NOMO-1 (cell line): ENCODE measurements around the gene PPP6R1.
"Not testable (repeated sequence)": the region's sequence is repeated elsewhere in the genome, so short reads cannot be mapped to it uniquely, and the experiment has no call there.

Source experiments
- DNase-seq, 2 experiments: peaks; one replicate each; lab custom pipeline; 2025; ENCODE audit not compliant: unreplicated experiment in 2 of 2; lab: John Stamatoyannopoulos, UW

PPP6R1 gene

DNA sequence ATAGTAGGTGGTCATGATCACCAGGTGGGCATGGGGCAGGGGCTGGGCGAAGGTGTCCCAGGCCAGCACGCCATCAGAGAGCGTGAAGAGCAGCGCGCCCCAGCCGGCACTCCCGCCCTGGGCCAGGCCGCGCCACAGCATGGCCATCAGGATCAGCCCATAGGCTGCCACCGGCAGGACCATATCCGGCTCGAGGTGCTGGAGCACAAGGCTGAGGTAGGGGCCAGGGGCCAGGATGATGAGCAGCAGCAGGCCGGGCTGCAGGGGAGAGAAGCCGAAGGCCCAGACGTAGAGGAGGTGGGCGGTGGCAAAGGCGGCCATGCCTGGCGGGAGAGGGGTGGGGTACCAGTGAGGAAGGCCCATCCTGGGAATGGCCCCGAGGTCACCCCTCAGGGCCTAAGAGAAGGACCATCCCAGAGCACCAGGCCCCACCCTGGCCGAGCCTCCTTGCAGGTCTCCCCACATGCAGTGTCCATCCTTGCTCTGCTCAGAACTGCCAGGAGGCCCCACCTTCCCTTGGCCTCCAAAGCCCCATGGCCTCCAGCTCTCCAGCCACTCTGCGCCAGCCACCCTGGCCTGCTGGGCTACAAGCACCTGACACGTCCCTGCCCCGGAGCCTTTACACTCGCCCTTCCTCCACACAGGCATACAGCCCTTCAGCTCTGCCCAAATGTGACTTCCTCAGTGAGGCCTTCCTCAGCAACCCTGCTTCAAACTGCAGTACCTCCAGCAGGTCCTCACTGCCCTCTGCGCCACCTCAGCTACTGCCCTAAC is 31.4 kb downstream of the PPP6R1 start:
- DNase-seq: no peak

DNA sequence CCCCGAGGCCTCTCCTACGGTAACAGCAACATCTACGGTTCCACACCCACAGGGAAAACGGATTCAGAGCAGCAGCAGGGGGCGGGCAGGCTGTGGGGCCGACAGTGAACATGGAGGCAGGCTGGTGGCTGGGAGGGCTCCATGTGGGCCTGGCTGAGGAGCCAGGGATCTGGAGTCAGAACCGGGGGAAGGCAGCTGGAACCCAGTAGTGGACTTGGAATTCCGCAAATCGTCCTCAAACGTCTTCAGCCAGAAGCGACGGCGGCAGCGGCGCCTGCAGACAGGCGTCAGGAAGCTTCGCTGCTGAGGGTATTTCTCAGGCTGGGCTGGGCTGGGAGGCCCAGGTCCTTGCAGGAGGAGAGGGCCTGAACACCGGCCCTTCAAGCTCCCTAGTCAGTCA is 32.0 kb downstream of the PPP6R1 start:
- DNase-seq: no peak

DNA sequence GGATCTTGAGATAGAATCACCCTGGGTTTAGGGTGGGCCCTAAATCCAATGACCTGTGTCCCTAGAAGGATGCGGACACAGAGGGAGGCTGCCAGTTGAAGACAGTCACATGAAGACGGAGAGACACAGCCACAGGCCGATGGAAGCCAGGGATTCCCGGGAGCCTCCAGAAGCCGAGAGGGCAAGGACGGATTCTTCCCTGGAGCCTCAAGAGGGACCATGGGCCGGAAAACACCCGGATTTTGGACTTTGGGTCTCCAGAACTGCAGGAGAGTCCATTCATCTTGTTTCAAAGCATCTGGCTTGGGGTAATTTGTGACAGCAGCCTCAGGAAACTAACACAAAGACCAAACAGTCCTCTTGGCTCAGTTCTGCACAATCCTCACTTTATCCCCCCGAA is 32.5 kb downstream of the PPP6R1 start:
- DNase-seq: no peak

DNA sequence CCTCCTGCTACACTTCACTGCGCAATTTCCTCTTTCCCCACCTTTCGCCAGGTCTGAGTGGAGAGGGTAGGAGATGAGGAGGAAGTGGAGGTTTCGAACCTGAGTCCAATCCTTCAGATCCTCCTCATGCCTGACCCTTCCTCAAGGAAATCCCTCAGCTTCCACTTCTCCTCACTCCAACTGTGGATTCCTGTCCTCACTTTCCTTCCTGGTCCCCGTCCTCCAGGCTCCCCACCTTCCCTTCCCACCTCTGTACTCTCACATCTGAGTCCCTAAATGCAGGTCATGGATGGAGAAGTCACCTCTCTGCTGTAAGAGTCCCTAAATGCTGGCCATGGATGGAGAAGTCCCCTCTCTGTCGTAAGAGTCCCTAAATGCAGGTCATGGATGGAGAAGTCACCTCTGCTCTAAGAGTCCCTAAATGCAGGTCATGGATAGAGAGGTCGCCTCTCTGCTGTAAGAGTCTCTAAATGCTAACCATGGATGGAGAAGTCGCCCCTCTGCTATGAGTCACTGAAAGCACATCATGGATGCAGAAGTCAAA is 33.3 kb downstream of the PPP6R1 start:
- no peak for DNase-seq

DNA sequence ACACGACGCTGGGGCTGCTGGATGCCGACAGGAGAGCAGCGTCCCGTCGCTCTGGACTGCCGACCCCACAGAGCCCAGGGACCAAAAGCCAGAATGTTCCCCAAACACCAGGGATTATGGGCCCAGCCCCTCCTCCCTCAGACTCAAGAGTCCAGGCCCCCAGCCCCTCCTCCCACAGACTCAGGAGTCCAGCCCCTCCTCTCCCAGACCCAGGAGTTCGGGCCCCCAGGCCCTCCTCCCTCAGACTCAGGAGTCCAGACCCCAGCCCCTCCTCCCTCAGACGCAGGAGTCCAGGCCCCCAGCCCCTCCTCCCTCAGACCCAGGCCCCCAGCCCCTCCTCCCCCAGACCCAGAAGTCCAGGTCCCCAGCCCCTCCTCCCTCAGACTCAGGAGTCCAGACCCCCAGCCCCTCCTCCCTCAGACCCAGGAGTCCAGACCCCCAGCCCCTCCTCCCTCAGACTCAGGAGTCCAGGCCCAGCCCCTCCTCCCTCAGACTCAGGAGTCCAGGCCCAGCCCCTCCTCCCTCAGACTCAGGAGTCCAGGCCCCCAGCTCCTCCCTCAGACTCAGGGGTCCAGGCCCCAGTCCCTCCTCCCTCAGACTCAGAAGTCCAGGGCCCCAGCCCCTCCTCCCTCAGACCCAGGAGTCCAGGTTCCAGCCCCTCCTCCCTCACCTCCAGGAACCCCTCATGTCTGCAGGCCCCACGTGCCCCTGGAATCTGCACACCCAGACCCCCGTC is 34.0 kb downstream of the PPP6R1 start:
- DNase-seq: not testable (repeated sequence)

DNA sequence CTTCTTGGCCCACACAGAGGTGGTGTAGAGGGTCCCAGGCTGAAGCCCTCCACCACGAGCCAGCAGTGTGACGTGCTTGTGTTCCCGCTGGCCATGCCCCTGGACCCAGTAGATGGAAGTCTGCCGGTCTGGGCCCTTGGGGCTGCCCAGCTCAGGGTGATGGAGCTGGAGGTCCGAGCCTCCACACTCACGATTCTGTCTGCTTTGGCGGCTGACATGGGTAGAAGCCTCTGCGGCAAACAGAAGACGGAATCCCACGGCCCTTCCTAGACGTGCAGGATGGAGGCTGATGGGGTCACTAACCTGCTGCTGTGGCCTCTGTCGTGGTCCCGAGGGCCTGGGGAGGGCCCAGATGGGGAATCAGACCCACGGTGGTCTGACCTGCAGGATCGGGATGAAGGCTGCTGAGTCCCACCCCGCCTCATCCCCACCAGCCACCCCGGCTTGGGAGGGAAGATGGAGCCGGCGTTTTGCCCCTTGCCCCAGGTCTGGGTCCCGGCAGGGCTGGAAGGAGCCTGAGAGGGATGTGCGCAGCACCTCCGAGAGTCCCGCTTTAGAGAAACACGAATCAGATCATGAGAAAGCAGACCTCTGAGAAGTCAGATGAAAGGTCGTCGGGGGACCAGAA is 34.7 kb downstream of the PPP6R1 start:
- no peak for DNase-seq

DNA sequence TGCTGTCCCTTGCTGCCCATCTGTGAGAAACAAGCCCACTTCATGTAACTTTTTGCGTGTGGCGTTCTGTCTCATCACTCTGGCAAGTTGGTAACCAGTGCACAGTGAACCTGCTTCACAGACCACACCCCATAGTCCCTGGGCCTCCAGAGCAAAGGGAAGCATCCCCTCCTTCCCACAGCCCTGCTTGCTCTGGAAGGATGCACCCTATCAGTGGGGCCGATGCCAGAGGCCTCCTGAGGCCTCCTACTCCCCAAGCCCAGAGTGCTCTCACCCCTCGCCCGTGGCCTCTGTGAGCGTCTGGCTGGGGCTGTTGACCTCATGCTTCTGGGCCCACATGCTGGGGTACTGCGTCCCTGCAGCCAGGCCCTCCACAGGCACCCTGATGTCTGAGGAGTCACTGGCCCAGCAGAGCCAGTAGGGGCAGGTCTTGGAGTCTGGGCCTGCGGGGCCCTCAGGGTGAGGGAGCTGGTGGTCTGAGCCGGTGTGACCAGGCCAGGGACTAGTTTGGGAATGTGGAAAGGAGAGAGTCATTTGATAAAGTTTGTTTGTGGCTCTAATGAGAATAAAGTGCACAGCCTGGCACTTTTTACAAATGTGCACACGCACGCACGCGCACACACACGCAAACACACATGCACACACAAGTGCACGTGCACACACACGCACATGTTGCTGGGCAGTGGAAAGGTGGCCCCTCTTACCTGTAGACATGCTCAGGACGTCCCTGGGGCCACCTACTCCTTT is 35.4 kb downstream of the PPP6R1 start:
- no peak for DNase-seq

DNA sequence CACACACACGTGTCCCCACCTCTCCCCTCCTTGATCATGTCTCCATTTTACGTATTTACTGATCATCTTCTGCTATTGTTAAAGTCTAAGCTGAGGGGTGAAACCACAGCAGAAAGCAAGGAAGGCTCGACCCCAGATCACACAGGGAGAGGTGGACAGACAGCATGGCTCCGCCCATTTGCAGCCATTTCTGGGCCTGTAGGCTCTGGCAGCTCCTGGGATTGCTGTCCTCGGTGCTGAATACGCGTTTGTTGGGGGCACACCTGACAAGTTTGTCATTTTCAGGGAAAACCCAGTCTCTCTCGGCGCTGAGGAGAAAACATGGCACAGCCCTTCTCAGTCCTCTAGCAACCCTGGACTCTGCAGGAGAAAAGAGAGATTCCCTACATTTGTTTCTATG is 38.3 kb downstream of the PPP6R1 start:
- no peak for DNase-seq

DNA sequence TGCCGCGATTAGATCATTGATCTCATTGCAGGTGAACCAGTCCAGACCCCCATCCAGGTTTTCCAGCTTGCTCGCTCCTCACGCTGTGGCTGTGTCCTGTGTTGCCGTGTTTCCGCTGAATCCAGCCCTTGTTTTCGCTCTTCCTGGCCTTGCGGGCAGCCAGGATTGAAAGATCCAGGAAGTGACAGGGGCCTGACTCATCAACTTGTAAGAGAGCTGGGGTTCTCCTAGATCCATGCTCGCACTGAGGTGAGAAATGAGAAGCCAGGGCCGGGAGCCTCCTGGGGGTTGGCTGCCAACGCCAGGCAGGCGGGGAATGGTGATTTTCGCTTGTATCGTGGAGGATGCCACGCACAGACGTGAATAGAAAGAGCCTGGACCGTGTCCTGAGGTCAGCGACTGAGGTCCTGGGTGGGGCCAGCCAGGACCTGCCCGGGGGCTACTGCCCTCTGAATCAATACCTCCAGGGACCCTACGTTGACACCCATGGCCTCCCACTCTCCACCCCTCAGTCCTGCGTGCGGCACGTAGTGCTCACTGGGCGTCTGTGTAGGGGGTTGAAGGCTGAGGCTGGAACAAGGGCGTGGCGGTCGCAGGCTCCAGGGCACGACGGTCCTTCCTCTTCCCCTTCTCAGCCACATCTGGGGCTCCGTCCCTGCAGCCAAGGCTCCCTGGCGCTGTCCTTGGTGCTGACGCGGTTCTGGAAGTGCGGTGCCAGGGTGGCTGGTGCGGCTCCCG is 42.2 kb downstream of the PPP6R1 start:
- DNase-seq: peak; percentile 95 to 97

DNA sequence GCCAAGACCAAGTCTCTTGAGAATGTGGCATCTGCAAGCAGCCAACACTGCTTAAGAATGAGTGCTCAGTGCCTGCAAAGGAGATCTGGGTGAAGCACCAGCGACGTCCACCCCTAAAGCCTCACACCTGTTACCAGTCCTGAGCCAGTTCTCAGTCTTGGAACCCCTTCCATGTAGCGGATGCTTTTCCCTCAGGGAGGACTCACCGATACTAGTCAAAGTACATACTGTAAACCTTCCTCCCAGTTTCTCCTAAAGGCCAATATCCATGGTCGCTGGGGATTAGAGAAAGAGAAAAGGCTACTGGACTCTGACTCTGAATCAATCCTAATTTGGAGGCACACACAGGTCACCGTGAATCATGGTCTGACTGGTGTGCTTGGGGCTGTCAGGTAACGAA is 45.3 kb downstream of the PPP6R1 start:
- no peak for DNase-seq

DNA sequence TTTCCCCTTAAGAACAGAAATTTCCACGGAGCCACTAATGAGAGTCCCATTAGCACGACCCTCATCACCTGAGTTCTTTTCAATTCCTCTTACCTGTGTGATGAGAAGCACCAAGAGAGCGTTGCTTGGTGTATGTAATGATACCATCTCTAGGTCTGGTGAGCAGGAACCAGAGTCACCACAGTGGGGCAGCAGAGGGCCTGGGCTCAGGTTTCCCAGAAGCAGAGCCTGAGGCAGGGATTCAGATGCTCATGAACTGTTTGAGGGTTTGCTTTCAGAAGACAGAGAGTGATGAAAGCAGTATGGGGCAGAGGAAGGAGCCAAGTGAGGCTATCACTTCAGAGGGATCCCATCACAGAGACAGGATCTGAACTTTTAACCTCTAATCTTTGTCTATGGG is 46.4 kb downstream of the PPP6R1 start:
- peak; percentile 73 to 82 for DNase-seq

DNA sequence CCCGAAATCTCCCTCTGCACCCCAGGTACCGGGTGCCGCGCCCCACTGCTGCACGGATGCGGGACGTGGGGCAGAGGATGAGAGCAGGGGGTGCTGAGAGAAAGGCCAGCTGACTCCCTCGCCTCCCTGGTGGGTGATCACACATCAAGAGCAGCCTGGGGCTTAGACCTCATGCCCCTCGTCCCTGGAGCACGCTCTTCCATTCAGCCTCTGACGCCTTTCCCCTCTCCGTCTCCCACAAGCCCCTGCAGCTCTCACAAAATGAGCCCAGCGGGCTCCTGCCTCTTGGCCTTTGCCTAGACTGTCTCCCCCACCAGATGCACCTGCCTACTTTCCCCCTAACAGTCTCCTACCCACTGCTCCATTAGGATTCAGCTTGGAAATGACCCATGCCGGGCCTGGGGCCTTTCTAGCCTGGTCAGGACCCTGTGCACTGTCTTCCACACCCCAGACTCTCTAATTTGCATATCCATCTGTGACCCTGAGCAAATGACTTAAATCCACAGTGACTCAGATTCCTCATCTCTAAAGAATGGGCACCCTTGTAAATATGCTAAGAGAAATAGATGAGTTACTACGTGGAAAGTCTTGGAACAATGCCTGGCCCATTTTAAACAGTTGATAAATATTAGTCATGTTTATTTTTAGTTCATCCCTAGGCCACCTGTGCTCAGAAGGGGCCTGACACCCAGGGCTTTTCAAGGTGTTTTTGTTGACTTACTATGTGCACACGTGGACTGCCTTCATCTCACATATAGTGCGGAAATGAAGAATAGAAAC is 48.9 kb downstream of the PPP6R1 start:
- no peak for DNase-seq

DNA sequence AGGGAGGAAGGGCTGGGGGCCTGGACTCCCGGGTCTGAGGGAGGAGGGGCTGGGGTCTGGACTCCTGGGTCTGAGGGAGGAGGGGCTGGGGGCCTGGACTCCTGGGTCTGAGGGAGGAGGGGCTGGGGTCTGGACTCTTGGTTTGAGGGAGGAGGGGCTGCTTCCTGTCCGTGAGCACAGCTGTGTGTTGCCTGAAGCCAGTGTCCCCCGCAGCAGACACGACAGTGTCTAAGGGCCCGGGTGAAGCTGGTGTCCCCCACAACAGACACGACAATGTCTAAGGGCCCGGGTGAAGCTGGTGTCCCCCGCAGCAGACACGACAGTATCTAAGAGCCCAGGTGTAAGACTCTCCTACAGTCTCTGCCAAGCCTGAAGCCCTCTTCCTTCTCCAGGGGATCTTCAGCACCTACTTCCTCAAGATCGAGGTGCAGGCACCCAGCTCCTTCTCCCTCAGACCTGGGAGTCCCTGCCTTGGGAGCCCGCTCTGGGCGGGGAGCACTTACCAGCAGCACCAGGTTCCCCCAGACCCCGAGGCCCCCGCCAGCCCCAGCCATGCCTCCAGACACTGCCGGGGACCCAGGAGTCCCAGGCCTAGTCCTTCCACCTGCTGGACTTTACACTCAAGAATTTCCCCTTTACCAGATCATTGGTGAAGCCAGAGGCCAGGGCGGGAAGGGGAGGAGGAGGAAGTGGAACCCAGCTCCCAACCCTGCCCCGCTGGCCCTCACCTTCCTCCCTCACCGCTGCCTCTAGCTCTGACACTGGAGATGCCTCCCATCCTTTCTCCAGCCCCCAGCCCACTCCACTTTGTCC is 49.7 kb downstream of the PPP6R1 start, which contains the start of gene PTPRH:
PTPRH (minus strand) TSS at position 622 of the 813 bp plus-strand sequence; CDS start at position 554, 68 bp downstream.
- peak; percentile 55 to 59 for DNase-seq

DNA sequence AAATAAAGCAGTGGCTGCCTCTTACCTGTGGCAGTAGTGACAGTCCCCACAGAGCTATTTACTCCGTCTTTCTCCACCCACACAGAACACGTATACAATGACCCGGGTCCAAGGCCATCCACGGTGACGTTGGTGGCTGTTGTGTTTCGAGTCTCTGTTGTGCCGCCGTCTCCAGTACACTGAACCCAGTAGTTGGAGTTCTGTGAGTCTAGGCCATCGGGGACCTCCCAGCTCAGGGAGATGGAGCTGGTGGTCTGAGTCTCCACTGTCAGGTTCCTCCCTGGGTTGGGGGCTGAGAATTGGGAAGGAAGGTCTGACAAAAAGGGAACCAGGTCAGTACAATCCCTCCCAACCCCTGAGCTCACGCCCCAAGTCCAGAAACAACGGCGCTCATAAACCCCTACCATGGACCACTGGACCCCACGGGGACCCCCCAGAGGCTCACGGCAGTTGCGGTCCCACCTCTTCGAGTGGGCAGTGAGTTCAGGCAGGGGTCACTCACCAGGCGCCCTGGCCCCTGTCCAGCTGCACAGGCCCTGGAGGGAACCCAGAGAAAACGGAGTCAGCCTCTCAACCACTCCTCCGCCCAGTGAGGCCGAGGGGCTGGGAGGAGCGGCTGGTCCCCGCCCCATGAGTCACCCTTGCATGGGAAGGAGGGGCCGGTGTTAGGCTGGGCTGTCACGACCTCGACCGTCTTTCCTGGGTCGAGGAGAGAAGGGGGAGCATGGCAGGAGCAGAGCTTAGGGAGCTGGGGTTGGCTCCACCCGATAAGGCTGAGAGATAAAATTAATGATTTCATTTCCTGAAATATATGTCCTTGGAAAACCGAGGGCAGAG is 51.9 kb downstream of the PPP6R1 start:
- peak; percentile 77 for DNase-seq

DNA sequence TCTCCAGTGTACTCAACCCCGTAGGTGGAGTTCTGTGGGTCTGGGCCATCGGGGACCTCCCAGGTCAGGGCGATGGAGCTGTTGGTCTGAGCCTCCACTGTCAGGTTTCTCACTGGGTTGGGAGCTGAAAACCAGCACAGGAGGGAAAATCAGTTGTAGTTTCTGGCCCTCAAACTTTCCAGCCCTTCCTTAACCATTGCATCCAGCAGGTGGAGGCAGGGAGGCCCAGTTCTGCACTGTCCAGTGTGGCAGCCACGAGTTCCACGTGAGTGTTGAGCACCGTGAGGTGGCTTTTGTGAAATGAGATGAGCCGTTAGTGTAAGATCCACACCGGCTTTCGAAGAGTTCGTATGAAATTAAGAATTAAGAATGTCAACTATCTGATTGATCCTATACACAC is 56.6 kb downstream of the PPP6R1 start:
- DNase-seq: not testable (repeated sequence)

DNA sequence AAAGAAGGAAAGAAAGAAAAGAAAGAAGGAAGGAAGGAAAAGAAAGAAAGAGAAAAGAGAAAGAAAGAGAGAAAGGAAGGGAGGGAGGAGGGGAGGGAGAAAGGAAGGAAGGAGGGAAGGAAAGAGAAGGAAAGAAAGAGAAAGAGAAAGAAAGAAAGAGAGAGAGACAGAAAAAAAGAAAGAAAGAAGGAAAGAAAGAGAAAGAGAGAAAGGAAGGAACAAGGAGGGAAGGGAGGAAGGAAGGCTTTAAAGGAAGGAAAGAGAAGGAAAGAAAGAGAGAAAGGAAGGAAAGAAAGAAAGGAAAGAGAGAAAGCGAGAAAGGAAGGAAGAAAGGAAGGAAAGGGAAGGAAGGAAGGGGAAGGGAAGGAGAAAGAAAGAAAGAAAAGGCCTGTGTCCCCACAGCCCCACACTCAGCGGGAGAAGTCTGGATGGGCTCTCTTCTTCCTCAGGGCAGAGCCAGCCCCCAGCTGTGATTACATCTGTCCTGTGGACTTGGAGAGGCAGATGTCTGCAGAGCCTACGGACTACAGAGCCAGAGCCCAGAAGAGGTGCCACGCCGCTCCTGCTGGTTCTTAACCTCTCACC is 59.1 kb downstream of the PPP6R1 start:
- DNase-seq: no peak

DNA sequence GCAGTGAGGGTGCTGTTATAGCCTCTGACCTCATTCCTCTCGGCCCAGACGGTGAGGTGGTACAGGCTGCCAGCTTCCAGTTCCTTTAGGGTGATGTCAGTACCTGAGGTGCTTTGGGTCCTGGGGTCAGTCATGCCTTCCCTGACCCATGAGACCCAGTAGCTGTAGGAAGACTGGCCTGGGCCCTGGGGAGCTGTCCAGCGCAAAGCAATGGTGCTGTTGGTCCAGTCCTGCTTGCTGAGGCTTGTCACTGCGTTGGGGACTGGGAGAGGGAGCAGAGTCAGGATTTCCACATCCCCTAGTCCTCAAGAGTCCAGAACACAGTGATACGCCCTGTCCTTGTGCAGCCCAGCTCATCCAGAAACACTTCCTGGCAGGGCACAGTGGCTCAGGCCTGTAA is 60.2 kb downstream of the PPP6R1 start:
- DNase-seq: no peak
